Muscle of arm (tissue), 12 donors: Measurements from ENCODE around the gene CCR5AS. TPM values are rescaled to one million over a fixed set of nuclear protein-coding genes. Genes with fewer than 3 reads are reported as not detected.

Experiments
- DNase-seq: peaks from one replicate; pipeline ENCODE4 v3.0.0-alpha.2; 2013
- polyA plus RNA-seq, 12 donors: library from polyadenylated mRNA; unstranded; fragments of 120-200 nt; gene quantifications; one replicate each; pipeline ENCODE4 v1.2.1, GENCODE V29; 2013; ENCODE audit not compliant: insufficient read length in 12 of 12

The CCR5AS gene

DNA sequence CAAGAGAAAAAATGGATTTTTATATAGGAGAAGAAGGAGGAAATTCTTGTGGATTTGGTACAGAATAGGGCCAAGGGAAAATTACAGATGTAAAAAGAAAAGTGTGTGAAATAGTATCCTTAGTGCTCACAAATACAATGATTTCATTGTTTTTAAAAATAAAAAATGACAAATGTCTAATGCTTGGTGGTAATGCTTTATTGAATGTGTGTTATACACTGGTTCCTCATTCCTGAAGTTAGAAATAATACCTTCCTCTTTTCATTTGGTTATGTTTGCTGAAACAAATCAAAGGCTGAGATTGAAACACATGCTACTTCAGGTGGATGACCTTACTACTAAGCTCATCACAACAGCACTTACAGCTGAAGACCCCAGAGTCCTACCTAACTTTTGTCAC lies 90.7 kb downstream of the CCR5AS start:
- DNase-seq: no peak

DNA sequence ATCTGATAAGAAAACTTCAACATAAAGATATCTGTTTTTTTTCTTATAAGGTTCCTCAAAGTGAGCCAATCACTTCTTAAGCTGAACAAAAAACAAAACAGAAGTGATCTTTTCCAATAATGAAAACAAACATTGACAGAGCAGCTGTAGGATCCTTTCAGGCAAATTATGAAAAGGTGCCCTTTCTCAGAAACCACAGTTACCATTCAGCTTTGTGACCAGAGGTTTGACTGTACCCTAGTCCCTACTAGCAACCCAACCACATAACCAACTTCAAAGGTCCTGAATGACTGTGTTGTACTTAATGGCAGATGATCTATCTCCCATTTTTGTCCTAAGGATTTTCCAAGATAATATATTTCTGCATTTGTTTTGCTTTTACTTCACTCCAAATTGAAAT lies 92.3 kb downstream of the CCR5AS start:
- no peak for DNase-seq

Other genes with a start within 250 kb of the CCR5AS start
- 1 to 10 TPM in 11 of 12 donors, not detected in 1; 1.8 to 4.3 (median 3.6) TPM for gene CCR1, start 198.8 kb downstream of the CCR5AS start, polyA plus RNA-seq
- gene CCR3, start 164.6 kb downstream of the CCR5AS start, polyA plus RNA-seq: under 1 TPM in 4 of 12 donors, not detected in 8; 0.11 to 0.39 (median 0.26) TPM
- gene CCR2, start 53.0 kb downstream of the CCR5AS start, polyA plus RNA-seq: 1 to 10 TPM in 2 of 12 donors, under 1 TPM in 8, not detected in 2; 0.48 to 2.8 (median 0.82) TPM
- gene CCR5, start 36.1 kb downstream of the CCR5AS start, polyA plus RNA-seq: under 1 TPM in 10 of 12 donors, not detected in 2; 0.25 to 0.73 (median 0.33) TPM
- gene CCRL2, start 193 bp upstream of the CCR5AS start, polyA plus RNA-seq: under 1 TPM in 10 of 12 donors, not detected in 2; 0.27 to 0.83 (median 0.53) TPM
- 1 to 10 TPM in 10 of 12 donors, not detected in 2; 1.0 to 6.1 (median 1.9) TPM for gene LTF, start 57.8 kb upstream of the CCR5AS start, polyA plus RNA-seq
- under 1 TPM in 1 of 12 donors, not detected in 11; 0.09 TPM for gene RTP3, start 90.9 kb upstream of the CCR5AS start, polyA plus RNA-seq
- gene LRRC2, start 159.2 kb upstream of the CCR5AS start, polyA plus RNA-seq: 1 to 10 TPM in 11 of 12 donors, not detected in 1; 2.2 to 6.6 (median 4.2) TPM
- under 1 TPM in 10 of 12 donors, not detected in 2; 0.12 to 0.46 (median 0.31) TPM for gene FAM240A, start 205.5 kb upstream of the CCR5AS start, polyA plus RNA-seq